ENCODE measurements around the gene ZNF366.

DNA sequence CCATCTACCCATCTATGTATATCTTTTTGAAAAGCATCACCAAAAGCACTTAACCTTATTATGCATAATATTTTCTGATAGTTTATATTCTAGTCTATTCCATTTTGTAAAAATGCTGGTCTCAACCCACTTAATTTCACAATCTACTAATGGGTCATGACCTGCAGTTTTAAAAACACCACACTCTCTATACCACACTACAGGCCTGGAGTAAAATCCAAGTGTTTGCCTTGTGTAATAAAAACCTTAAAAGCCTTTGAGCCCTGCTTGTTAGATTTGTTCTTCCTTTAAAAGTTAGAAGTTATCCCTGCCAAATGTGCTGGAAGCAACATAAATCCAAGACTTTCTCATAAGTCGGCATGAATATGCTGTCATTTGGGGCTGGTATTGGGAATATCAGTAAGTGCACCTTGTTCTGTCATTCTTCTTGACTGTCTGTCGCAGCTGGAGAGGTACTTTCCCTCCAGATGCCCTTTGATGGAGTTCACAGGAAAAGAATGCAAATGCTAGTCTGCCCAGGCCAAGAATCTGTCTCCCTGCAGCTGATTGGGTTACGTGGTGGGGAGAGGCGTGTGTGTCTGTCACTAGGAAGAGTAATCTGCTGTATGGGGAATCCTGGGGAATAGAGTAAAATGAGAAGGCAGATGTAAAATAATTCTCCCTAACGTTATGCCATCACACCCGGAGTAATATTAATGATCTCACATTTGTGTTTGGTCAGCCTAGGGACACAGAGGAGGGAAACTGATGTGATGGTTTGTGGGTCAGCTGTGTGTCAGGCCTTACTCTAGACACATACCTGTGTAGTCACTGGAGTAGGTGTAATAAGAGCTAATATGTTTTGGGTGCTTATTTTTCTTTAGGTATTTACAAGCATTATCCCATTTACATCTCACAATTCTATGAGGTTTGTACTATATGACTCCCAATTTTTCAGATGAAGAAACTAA lies 79.4 kb downstream of the ZNF366 start:
- TF ChIP-seq, protein P1, sequence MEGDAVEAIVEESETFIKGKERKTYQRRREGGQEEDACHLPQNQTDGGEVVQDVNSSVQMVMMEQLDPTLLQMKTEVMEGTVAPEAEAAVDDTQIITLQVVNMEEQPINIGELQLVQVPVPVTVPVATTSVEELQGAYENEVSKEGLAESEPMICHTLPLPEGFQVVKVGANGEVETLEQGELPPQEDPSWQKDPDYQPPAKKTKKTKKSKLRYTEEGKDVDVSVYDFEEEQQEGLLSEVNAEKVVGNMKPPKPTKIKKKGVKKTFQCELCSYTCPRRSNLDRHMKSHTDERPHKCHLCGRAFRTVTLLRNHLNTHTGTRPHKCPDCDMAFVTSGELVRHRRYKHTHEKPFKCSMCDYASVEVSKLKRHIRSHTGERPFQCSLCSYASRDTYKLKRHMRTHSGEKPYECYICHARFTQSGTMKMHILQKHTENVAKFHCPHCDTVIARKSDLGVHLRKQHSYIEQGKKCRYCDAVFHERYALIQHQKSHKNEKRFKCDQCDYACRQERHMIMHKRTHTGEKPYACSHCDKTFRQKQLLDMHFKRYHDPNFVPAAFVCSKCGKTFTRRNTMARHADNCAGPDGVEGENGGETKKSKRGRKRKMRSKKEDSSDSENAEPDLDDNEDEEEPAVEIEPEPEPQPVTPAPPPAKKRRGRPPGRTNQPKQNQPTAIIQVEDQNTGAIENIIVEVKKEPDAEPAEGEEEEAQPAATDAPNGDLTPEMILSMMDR (IDR thresholded peaks at IDR 0.05 in 8 of 11, conservative IDR thresholded peaks at IDR 0.05 in 3 of 11), result no peak
- no peak for TF ChIP-seq POLR2A (IDR thresholded peaks at IDR 0.05)
